Measurements from ENCODE around the gene TAS2R40. TPM values are rescaled to one million over a fixed set of nuclear protein-coding genes. Genes with fewer than 3 reads are reported as not detected.

Gene TAS2R40
- polyA plus RNA-seq, 4 donors = not detected

Other genes with a start within 250 kb of the TAS2R40 start
- gene OR9A2, start 194.9 kb upstream of the TAS2R40 start, polyA plus RNA-seq = not detected
- not detected for gene OR6V1, start 169.7 kb upstream of the TAS2R40 start, polyA plus RNA-seq
- not detected for gene PIP, start 90.0 kb upstream of the TAS2R40 start, polyA plus RNA-seq
- gene TAS2R39, start 38.6 kb upstream of the TAS2R40 start, polyA plus RNA-seq = not detected
- 100 to 1,000 TPM; 250 to 450 (median 313) TPM for gene GSTK1, start 41.4 kb downstream of the TAS2R40 start, polyA plus RNA-seq
- gene TMEM139, start 62.9 kb downstream of the TAS2R40 start, polyA plus RNA-seq = 100 to 1,000 TPM in 1 of 4 donors, 10 to 100 TPM in 3; 32.5 to 127 (median 66.5) TPM
- gene CASP2, start 66.3 kb downstream of the TAS2R40 start, polyA plus RNA-seq = 10 to 100 TPM in 2 of 4 donors, 1 to 10 TPM in 2; 4.9 to 29.8 (median 9.0) TPM
- 10 to 100 TPM in 1 of 4 donors, under 1 TPM in 1, not detected in 2; 0.19 to 24.9 TPM for gene CLCN1, start 94.1 kb downstream of the TAS2R40 start, polyA plus RNA-seq
- 1 to 10 TPM in 2 of 4 donors, under 1 TPM in 1, not detected in 1; 0.54 to 3.3 (median 1.5) TPM for gene FAM131B, start 140.7 kb downstream of the TAS2R40 start, polyA plus RNA-seq
- 10 to 100 TPM; 50.3 to 77.1 (median 62.0) TPM for gene ZYX, start 159.3 kb downstream of the TAS2R40 start, polyA plus RNA-seq
- gene EPHA1, start 186.8 kb downstream of the TAS2R40 start, polyA plus RNA-seq = 10 to 100 TPM; 14.6 to 47.4 (median 31.0) TPM
- gene TAS2R60, start 221.4 kb downstream of the TAS2R40 start, polyA plus RNA-seq = not detected